ENCODE measurements around the gene REV3L. TPM values are rescaled to one million over a fixed set of nuclear protein-coding genes. Genes with fewer than 3 reads are reported as not detected.

The REV3L gene
- polyA plus RNA-seq, 6 donors from 2014 or later: 3.2 to 18.5 (median 8.8) TPM

GRCh38 chr6:111406200-111406721 lies 76.8 kb downstream of the REV3L start:
- H3K4me1 Mint-ChIP-seq: peaks cover 16 to 23% (median 17%) of the 10 kb centered on the region in 3 donors
- peaks cover 9 to 15% of the 10 kb centered on the region in 2 donors for H3K36me3 Mint-ChIP-seq
- ATAC-seq (ENCODE audit: low read depth in 2 of 2) (peak; percentile 95 to 97), DNase-seq (peak; percentile 83)
- H3K27ac Mint-ChIP-seq: peak overlapping the region; percentile 90 to 99 (median 96)
- no peaks in the 10 kb centered on the region for H3K9me3 Mint-ChIP-seq
- no peak overlapping the region for H3K4me3 Mint-ChIP-seq
- no peaks in the 10 kb centered on the region for H3K27me3 Mint-ChIP-seq

GRCh38 chr6:111403388-111403787 lies 79.6 kb downstream of the REV3L start:
- no peak for DNase-seq
- H3K27me3 Mint-ChIP-seq: no peaks in the 10 kb centered on the region
- no peaks in the 10 kb centered on the region for H3K9me3 Mint-ChIP-seq
- ATAC-seq (ENCODE audit: low read depth in 2 of 2): no peak
- peak overlapping the region; percentile 20 to 87 (median 74) for H3K27ac Mint-ChIP-seq
- peaks cover 8 to 12% (median 8%) of the 10 kb centered on the region in 3 donors for H3K4me1 Mint-ChIP-seq
- H3K36me3 Mint-ChIP-seq: peaks cover 18 to 28% of the 10 kb centered on the region in 2 donors
- H3K4me3 Mint-ChIP-seq: no peak overlapping the region

- Mint-ChIP-seq H3K9me3 (no peaks in the 10 kb centered on the region), H3K27ac (peak overlapping the region in 3 of 6 donors; percentile 28 to 61 (median 30)), H3K36me3 (peaks cover 25 to 40% of the 10 kb centered on the region in 2 donors), H3K4me3 (no peak overlapping the region), H3K4me1 (peaks cover 0 to 5% (median 1%) of the 10 kb centered on the region in 3 donors), H3K27me3 (no peaks in the 10 kb centered on the region)
- ATAC-seq (ENCODE audit: low read depth in 2 of 2) (peak in 1 of 2 donors; percentile 21), DNase-seq (no peak)
Measured at GRCh38 chr6:111399626-111400025, 83.4 kb downstream of the REV3L start.

- no peak overlapping the region for H3K4me3 Mint-ChIP-seq
- peaks cover 22 to 23% of the 10 kb centered on the region in 2 donors for H3K36me3 Mint-ChIP-seq
- H3K27me3 Mint-ChIP-seq: no peaks in the 10 kb centered on the region
- peaks cover 0 to 4% (median 0%) of the 10 kb centered on the region in 7 donors for H3K9me3 Mint-ChIP-seq
- no peak for DNase-seq
- no peaks in the 10 kb centered on the region for H3K4me1 Mint-ChIP-seq
- ATAC-seq (ENCODE audit: low read depth in 2 of 2): no peak
- H3K27ac Mint-ChIP-seq: peak overlapping the region in 3 of 6 donors; percentile 3 to 41 (median 30)
Measured at GRCh38 chr6:111388681-111389080, 94.3 kb downstream of the REV3L start.

GRCh38 chr6:111382476-111383294 lies 100.3 kb downstream of the REV3L start:
- Mint-ChIP-seq H3K27ac (peak overlapping the region in 2 of 6 donors; percentile 68 to 81), H3K27me3 (no peaks in the 10 kb centered on the region), H3K4me1 (no peaks in the 10 kb centered on the region), H3K9me3 (peaks cover 0 to 4% (median 0%) of the 10 kb centered on the region in 7 donors), H3K36me3 (peaks cover 25 to 42% of the 10 kb centered on the region in 2 donors), H3K4me3 (no peak overlapping the region)
- ATAC-seq (ENCODE audit: low read depth in 2 of 2): no peak
- no peak for DNase-seq

GRCh38 chr6:111381728-111382127 lies 101.3 kb downstream of the REV3L start:
- ATAC-seq (ENCODE audit: low read depth in 2 of 2) (no peak), DNase-seq (no peak)
- peaks cover 25 to 39% of the 10 kb centered on the region in 2 donors for H3K36me3 Mint-ChIP-seq
- no peaks in the 10 kb centered on the region for H3K4me1 Mint-ChIP-seq
- no peak overlapping the region for H3K4me3 Mint-ChIP-seq
- H3K27me3 Mint-ChIP-seq: no peaks in the 10 kb centered on the region
- H3K9me3 Mint-ChIP-seq: peaks cover 0 to 4% (median 0%) of the 10 kb centered on the region in 7 donors
- peak overlapping the region in 1 of 6 donors; percentile 40 for H3K27ac Mint-ChIP-seq

GRCh38 chr6:111381123-111381522 lies 101.9 kb downstream of the REV3L start:
- H3K4me1 Mint-ChIP-seq: no peaks in the 10 kb centered on the region
- ATAC-seq (ENCODE audit: low read depth in 2 of 2) (no peak), DNase-seq (no peak)
- H3K27me3 Mint-ChIP-seq: no peaks in the 10 kb centered on the region
- peaks cover 25 to 43% of the 10 kb centered on the region in 2 donors for H3K36me3 Mint-ChIP-seq
- no peak overlapping the region for H3K4me3 Mint-ChIP-seq
- H3K27ac Mint-ChIP-seq: no peak overlapping the region
- peaks cover 0 to 4% (median 0%) of the 10 kb centered on the region in 7 donors for H3K9me3 Mint-ChIP-seq

GRCh38 chr6:111379831-111380230 lies 103.2 kb downstream of the REV3L start:
- Mint-ChIP-seq H3K4me3 (no peak overlapping the region), H3K36me3 (peaks cover 28 to 50% of the 10 kb centered on the region in 2 donors), H3K27ac (no peak overlapping the region), H3K9me3 (peaks cover 0 to 3% (median 0%) of the 10 kb centered on the region in 7 donors), H3K27me3 (no peaks in the 10 kb centered on the region), H3K4me1 (no peaks in the 10 kb centered on the region)
- ATAC-seq (ENCODE audit: low read depth in 2 of 2) (no peak), DNase-seq (no peak)

- Mint-ChIP-seq H3K4me1 (no peaks in the 10 kb centered on the region), H3K9me3 (no peaks in the 10 kb centered on the region), H3K36me3 (peaks cover 28 to 50% of the 10 kb centered on the region in 2 donors), H3K27me3 (no peaks in the 10 kb centered on the region), H3K27ac (no peak overlapping the region), H3K4me3 (no peak overlapping the region)
- DNase-seq: no peak
- ATAC-seq (ENCODE audit: low read depth in 2 of 2): no peak
Measured at GRCh38 chr6:111379302-111379701, 103.7 kb downstream of the REV3L start.

GRCh38 chr6:111377558-111378120 lies 105.4 kb downstream of the REV3L start:
- Mint-ChIP-seq H3K36me3 (peaks cover 17 to 49% of the 10 kb centered on the region in 2 donors), H3K9me3 (no peaks in the 10 kb centered on the region), H3K4me1 (no peaks in the 10 kb centered on the region), H3K27ac (peak overlapping the region in 1 of 6 donors; percentile 13), H3K27me3 (no peaks in the 10 kb centered on the region), H3K4me3 (no peak overlapping the region)
- DNase-seq: no peak
- no peak for ATAC-seq (ENCODE audit: low read depth in 2 of 2)

- Mint-ChIP-seq H3K9me3 (no peaks in the 10 kb centered on the region), H3K36me3 (peaks cover 11 to 27% of the 10 kb centered on the region in 2 donors), H3K4me1 (no peaks in the 10 kb centered on the region), H3K27me3 (no peaks in the 10 kb centered on the region), H3K4me3 (no peak overlapping the region), H3K27ac (no peak overlapping the region)
- DNase-seq: no peak
- ATAC-seq (ENCODE audit: low read depth in 2 of 2): no peak
Measured at GRCh38 chr6:111367393-111368088, 115.5 kb downstream of the REV3L start.

GRCh38 chr6:111361648-111362047 lies 121.4 kb downstream of the REV3L start:
- ATAC-seq (ENCODE audit: low read depth in 2 of 2) (no peak), DNase-seq (no peak)
- no peaks in the 10 kb centered on the region for H3K4me1 Mint-ChIP-seq
- peaks cover 0 to 4% of the 10 kb centered on the region in 2 donors for H3K36me3 Mint-ChIP-seq
- H3K9me3 Mint-ChIP-seq: no peaks in the 10 kb centered on the region
- peak overlapping the region in 3 of 6 donors; percentile 8 to 93 (median 23) for H3K27ac Mint-ChIP-seq
- H3K4me3 Mint-ChIP-seq: no peak overlapping the region
- H3K27me3 Mint-ChIP-seq: no peaks in the 10 kb centered on the region

- ATAC-seq (ENCODE audit: low read depth in 2 of 2) (no peak), DNase-seq (no peak)
- Mint-ChIP-seq H3K36me3 (peaks cover 0 to 13% of the 10 kb centered on the region in 2 donors), H3K27ac (no peak overlapping the region), H3K4me1 (no peaks in the 10 kb centered on the region), H3K9me3 (no peaks in the 10 kb centered on the region), H3K4me3 (no peak overlapping the region), H3K27me3 (no peaks in the 10 kb centered on the region)
Measured at GRCh38 chr6:111358454-111358853, 124.6 kb downstream of the REV3L start.

Data from naive B cell (primary cell).